A673 (cell line): Measurements from ENCODE around the gene GRIP1. TPM values are rescaled to one million over a fixed set of nuclear protein-coding genes. Genes with fewer than 3 reads are reported as not detected.

Experiments used
- BruUV-seq: library from RNA; stranded (reverse); fragments of 400-500 nt; replicated peaks from 2 replicates; lab custom pipeline; 2021; lab: Mats Ljungman, UMichigan
- CTCF ChIA-PET: fragments of 300-600 bp; sonication (Branson Sonifier 250); formaldehyde crosslinking; loops from one replicate; lab custom pipeline; 2022; ENCODE audit warnings: antibody characterized with exemption; lab: Charles Lee
- POLR2A ChIA-PET: fragments of 300-600 bp; sonication (Branson Sonifier 250); formaldehyde crosslinking; loops from one replicate; lab custom pipeline; 2022; ENCODE audit warnings: antibody characterized with exemption; ENCODE audit not compliant: low non-redundant PET; lab: Charles Lee
- DNase-seq: peaks from one replicate; pipeline ENCODE4 v3.0.0-alpha.2; 2015; ENCODE audit warnings: low spot score
- H3K27ac ChIP-seq: fragments of 200-600 bp; sonication (generic); 2 replicates; pipeline ENCODE4 v1.5.1; 2016; ENCODE audit warnings: mixed run types, low read depth, mild to moderate bottlenecking, mixed read lengths, antibody characterized with exemption, low read length; ENCODE audit not compliant: poor library complexity, severe bottlenecking
- H3K27me3 ChIP-seq: fragments of 200-600 bp; sonication (generic); replicated peaks from 2 replicates; pipeline ENCODE4 v1.6.1; 2017; ENCODE audit warnings: mixed run types, low read depth, mild to moderate bottlenecking, mixed read lengths, antibody characterized with exemption, low read length; ENCODE audit not compliant: insufficient read depth, poor library complexity
- H3K36me3 ChIP-seq: fragments of 200-600 bp; sonication (generic); 2 replicates; pipeline ENCODE4 v1.6.1; 2016; ENCODE audit warnings: mixed run types, mild to moderate bottlenecking, mixed read lengths, antibody characterized with exemption, low read length; ENCODE audit not compliant: insufficient read depth, poor library complexity, severe bottlenecking
- H3K4me1 ChIP-seq: fragments of 200-600 bp; sonication (generic); 2 replicates; pipeline ENCODE4 v1.6.1; 2017; ENCODE audit warnings: mixed run types, mild to moderate bottlenecking, mixed read lengths, antibody characterized with exemption, low read length; ENCODE audit not compliant: insufficient read depth, poor library complexity, severe bottlenecking
- H3K4me3 ChIP-seq: fragments of 200-600 bp; sonication (generic); 2 replicates; pipeline ENCODE4 v1.5.1; 2016; ENCODE audit warnings: low read depth, mixed run types, mild to moderate bottlenecking, mixed read lengths, low read length; ENCODE audit not compliant: poor library complexity, severe bottlenecking
- H3K9me3 ChIP-seq: fragments of 200-600 bp; sonication (generic); 2 replicates; pipeline ENCODE4 v1.6.1; 2016; ENCODE audit warnings: mixed run types, low read depth, mild to moderate bottlenecking, mixed read lengths, antibody characterized with exemption, low read length; ENCODE audit not compliant: poor library complexity, severe bottlenecking
- CTCF ChIP-seq: fragments of 300-800, 200-600 bp; sonication (generic); conservative IDR thresholded peaks from 2 replicates; pipeline ENCODE4 v1.5.1; 2017; ENCODE audit warnings: low read depth, mild to moderate bottlenecking, antibody characterized with exemption, low read length, moderate library complexity, mixed read lengths
- EZH2 ChIP-seq: fragments of 200-600 bp; sonication (generic); IDR thresholded peaks from 2 replicates; pipeline ENCODE4 v1.6.1; 2017; ENCODE audit warnings: borderline replicate concordance, low read depth, mild to moderate bottlenecking, mixed read lengths, antibody characterized with exemption, low read length; ENCODE audit not compliant: poor library complexity, severe bottlenecking
- intact Hi-C: fragments of 100-400 bp; cut with micrococcal nuclease; formaldehyde crosslinking; loops from one replicate; pipeline ENCODE4 v1.10.0; 2022; ENCODE audit not compliant: unreplicated experiment
- total RNA-seq: library from RNA; stranded (reverse); gene quantifications from 2 replicates; pipeline ENCODE4 v1.2.3, GENCODE V29; 2021

GRIP1 gene
- total RNA-seq, 1 experiment from 2014 or later, result 3.6 TPM

GRCh38 chr12:66627988-66628317 lies 50.9 kb downstream of the GRIP1 start:
- ChIA-PET CTCF (no interaction called here), POLR2A (interaction anchor here (0.6 kb wide), 1 partner anchor 1832 kb away, joined by 13 read pairs; no protein-coding TSS in a partner anchor)
- TF ChIP-seq EZH2, result no peak
- no peak for TF ChIP-seq CTCF
- no peak overlapping the region for H3K4me3 ChIP-seq
- BruUV-seq, result no TSS peak
- H3K27ac ChIP-seq, result no peak overlapping the region
- no peaks in the 10 kb centered on the region for H3K36me3 ChIP-seq
- no peaks in the 10 kb centered on the region for H3K4me1 ChIP-seq
- intact Hi-C loops, result no loop called here
- peaks cover 49% of the 10 kb centered on the region for H3K27me3 ChIP-seq
- no peak for DNase-seq
- H3K9me3 ChIP-seq, result no peaks in the 10 kb centered on the region

GRCh38 chr12:66627270-66627987 lies 51.4 kb downstream of the GRIP1 start:
- ChIA-PET POLR2A (interaction anchor here (0.6 kb wide), 1 partner anchor 1831 kb away, joined by 13 read pairs; no protein-coding TSS in a partner anchor), CTCF (no interaction called here)
- no TSS peak for BruUV-seq
- Histone ChIP-seq H3K9me3 (no peaks in the 10 kb centered on the region), H3K4me1 (no peaks in the 10 kb centered on the region), H3K27ac (no peak overlapping the region), H3K36me3 (no peaks in the 10 kb centered on the region), H3K4me3 (no peak overlapping the region), H3K27me3 (peaks cover 49% of the 10 kb centered on the region)
- peak; percentile 4 for DNase-seq
- TF ChIP-seq CTCF (no peak), EZH2 (no peak)
- intact Hi-C loops, result no loop called here

- BruUV-seq, result no TSS peak
- intact Hi-C loops, result no loop called here
- ChIA-PET CTCF (no interaction called here), POLR2A (no interaction called here)
- H3K27me3 ChIP-seq, result peaks cover 43% of the 10 kb centered on the region
- TF ChIP-seq EZH2 (no peak), CTCF (no peak)
- no peaks in the 10 kb centered on the region for H3K36me3 ChIP-seq
- DNase-seq, result no peak
- H3K4me1 ChIP-seq, result no peaks in the 10 kb centered on the region
- no peaks in the 10 kb centered on the region for H3K9me3 ChIP-seq
- H3K4me3 ChIP-seq, result no peak overlapping the region
- no peak overlapping the region for H3K27ac ChIP-seq
Measured at GRCh38 chr12:66624806-66625205, 54.1 kb downstream of the GRIP1 start.
